PFSK-1 (cell line): Measurements from ENCODE around the gene RNF26.

Source experiments
- POLR2AphosphoS5 ChIP-seq: IDR thresholded peaks from 2 replicates; pipeline ENCODE4 v1.6.1; 2012; ENCODE audit warnings: low read depth, mild to moderate bottlenecking, control low read depth, low read length, moderate library complexity
- SIN3A ChIP-seq: IDR thresholded peaks from 2 replicates; pipeline ENCODE4 v1.6.1; 2012; ENCODE audit warnings: mild to moderate bottlenecking, low read length, moderate library complexity, borderline replicate concordance; ENCODE audit not compliant: insufficient read depth
- TF ChIP-seq, protein P1 (sequence below), 2 experiments: IDR thresholded peaks; 2 replicates each; pipeline versions ENCODE4 v1.6.1 to v1.8.0; 2011 to 2012; ENCODE audit warnings: low read depth in 2 of 2, low read length in 2 of 2, control low read depth in 1 of 2, inconsistent platforms in 1 of 2, mild to moderate bottlenecking in 1 of 2, moderate library complexity in 1 of 2; ENCODE audit not compliant: insufficient read depth in 1 of 2

DNA sequence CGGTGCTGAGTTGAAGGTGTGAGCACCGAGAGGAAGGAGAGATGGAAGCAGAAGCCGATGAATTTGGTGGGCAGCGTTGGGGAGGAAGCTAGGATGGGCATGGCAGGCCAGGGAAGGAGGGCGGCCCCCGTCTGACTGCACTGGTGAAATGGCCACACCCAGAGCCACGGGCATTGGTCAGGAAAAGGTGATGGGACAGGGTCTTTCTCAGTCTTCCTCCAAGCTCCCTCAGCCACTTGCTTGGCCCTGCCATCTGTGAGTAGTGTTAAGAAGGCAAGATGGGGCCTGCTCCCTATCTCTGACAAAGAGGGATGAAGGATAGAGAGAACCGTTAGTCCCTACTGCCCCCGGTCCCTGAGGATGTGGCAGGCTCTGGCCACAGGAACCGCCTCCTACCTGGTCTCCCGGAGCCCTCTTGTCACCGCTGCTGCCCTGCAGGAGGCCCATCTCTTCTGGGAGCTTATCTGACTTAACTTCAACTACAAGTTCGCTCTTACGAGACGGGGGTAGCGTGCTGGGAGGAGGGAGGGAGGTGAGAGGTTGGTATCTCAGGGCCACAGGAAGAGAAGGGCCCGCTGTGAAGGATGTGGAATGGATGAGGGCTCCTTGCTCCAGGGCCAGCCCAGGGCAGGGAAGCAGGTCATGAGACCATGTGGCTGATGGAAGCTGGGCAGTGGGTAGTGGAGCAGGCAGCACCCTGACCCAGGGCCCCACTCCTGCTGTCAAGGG, 24.2 kb upstream of the RNF26 start:
- TF ChIP-seq POLR2AphosphoS5 (no peak), SIN3A (no peak)
- TF ChIP-seq, protein P1, sequence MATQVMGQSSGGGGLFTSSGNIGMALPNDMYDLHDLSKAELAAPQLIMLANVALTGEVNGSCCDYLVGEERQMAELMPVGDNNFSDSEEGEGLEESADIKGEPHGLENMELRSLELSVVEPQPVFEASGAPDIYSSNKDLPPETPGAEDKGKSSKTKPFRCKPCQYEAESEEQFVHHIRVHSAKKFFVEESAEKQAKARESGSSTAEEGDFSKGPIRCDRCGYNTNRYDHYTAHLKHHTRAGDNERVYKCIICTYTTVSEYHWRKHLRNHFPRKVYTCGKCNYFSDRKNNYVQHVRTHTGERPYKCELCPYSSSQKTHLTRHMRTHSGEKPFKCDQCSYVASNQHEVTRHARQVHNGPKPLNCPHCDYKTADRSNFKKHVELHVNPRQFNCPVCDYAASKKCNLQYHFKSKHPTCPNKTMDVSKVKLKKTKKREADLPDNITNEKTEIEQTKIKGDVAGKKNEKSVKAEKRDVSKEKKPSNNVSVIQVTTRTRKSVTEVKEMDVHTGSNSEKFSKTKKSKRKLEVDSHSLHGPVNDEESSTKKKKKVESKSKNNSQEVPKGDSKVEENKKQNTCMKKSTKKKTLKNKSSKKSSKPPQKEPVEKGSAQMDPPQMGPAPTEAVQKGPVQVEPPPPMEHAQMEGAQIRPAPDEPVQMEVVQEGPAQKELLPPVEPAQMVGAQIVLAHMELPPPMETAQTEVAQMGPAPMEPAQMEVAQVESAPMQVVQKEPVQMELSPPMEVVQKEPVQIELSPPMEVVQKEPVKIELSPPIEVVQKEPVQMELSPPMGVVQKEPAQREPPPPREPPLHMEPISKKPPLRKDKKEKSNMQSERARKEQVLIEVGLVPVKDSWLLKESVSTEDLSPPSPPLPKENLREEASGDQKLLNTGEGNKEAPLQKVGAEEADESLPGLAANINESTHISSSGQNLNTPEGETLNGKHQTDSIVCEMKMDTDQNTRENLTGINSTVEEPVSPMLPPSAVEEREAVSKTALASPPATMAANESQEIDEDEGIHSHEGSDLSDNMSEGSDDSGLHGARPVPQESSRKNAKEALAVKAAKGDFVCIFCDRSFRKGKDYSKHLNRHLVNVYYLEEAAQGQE (IDR thresholded peaks at IDR 0.05; ENCODE audit: insufficient read depth in 1 of 2, low read depth in 2 of 2, low read length in 2 of 2) = no peak
